ENCODE results near the gene ZNF74.
"Not testable (repeated sequence)": the region's sequence is repeated elsewhere in the genome, so short reads cannot be mapped to it uniquely, and the experiment has no call there.

GRCh38 chr22:20355939-20356636 is 37.9 kb upstream of the ZNF74 start:
- TF ChIP-seq, protein P1, sequence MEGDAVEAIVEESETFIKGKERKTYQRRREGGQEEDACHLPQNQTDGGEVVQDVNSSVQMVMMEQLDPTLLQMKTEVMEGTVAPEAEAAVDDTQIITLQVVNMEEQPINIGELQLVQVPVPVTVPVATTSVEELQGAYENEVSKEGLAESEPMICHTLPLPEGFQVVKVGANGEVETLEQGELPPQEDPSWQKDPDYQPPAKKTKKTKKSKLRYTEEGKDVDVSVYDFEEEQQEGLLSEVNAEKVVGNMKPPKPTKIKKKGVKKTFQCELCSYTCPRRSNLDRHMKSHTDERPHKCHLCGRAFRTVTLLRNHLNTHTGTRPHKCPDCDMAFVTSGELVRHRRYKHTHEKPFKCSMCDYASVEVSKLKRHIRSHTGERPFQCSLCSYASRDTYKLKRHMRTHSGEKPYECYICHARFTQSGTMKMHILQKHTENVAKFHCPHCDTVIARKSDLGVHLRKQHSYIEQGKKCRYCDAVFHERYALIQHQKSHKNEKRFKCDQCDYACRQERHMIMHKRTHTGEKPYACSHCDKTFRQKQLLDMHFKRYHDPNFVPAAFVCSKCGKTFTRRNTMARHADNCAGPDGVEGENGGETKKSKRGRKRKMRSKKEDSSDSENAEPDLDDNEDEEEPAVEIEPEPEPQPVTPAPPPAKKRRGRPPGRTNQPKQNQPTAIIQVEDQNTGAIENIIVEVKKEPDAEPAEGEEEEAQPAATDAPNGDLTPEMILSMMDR (IDR thresholded peaks at IDR 0.05 in 4 of 5, conservative IDR thresholded peaks at IDR 0.05 in 1 of 5), result not testable (repeated sequence)
- not testable (repeated sequence) for TF ChIP-seq POLR2A (IDR thresholded peaks at IDR 0.05)
